SK-N-MC (cell line): ENCODE data around the gene HSPA1A.
"Not testable (repeated sequence)": the region's sequence is repeated elsewhere in the genome, so short reads cannot be mapped to it uniquely, and the experiment has no call there.

Experiments used
- EZH2 ChIP-seq: fragments of 200-600 bp; sonication (generic); IDR thresholded peaks from one replicate; pipeline ENCODE4 v1.6.1; 2017; ENCODE audit warnings: antibody characterized with exemption
- FOXP2 ChIP-seq: optimal IDR thresholded peaks from 2 replicates; pipeline ENCODE3; 2011; ENCODE audit warnings: mild to moderate bottlenecking, moderate library complexity; ENCODE audit not compliant: insufficient read depth; ENCODE audit errors: extremely low read length, control extremely low read depth
- POLR2AphosphoS5 ChIP-seq: IDR thresholded peaks from 2 replicates; pipeline ENCODE4 v1.6.1; 2012; ENCODE audit warnings: mild to moderate bottlenecking, low read depth, low read length, borderline replicate concordance

DNA sequence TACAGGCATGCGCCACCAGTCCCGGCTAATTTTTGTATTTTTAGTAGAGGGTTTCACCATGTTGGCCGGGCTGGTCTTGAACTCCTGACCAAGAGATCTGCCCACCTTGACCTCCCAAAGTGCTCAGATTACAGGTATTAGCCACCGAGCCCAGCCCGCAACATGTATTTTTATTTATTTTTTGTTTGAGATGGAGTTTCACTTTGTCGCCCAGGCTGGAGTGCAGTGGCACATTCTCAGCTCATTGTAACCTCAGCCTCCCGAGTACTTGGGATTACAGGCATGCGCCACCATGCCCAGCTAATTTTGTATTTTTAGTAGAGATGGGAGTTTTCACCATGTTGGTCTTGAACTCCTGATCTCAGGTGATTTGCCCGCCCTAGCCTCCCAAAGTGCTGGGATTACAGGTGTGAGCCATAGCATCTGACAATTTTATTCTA is 22.8 kb downstream of the HSPA1A start:
- not testable (repeated sequence) for TF ChIP-seq POLR2AphosphoS5, EZH2, FOXP2
